WTC11 (cell line): ENCODE data around the gene C11orf65. TPM values are rescaled to one million over a fixed set of nuclear protein-coding genes. Genes with fewer than 3 reads are reported as not detected.

Experiments
- ATAC-seq: fragments of 200-7000 bp; cut with Tn5 transposase; 2 replicates; pipeline ENCODE4 v1.10.0; 2021; ENCODE audit warnings: mild to moderate bottlenecking, moderate library complexity
- CTCF ChIA-PET: fragments of 300-600 bp; sonication (Branson Sonifier 250); formaldehyde crosslinking; loops from one replicate; lab custom pipeline; 2021; ENCODE audit warnings: antibody characterized with exemption; lab: Charles Lee
- POLR2A ChIA-PET: fragments of 350-600 bp; sonication (Branson Sonifier 250); formaldehyde crosslinking; loops from one replicate; lab custom pipeline; 2021; ENCODE audit warnings: antibody characterized with exemption; lab: Charles Lee
- DNase-seq: peaks from one replicate; pipeline ENCODE4 v3.0.0; 2021; ENCODE audit warnings: low spot score
- H3K27ac Mint-ChIP-seq: 2 replicates; pipeline ENCODE4 v1.8.0; 2021; ENCODE audit warnings: mixed read lengths
- H3K27me3 Mint-ChIP-seq: 2 replicates; pipeline ENCODE4 v1.8.0; 2021; ENCODE audit warnings: low read depth, mild to moderate bottlenecking, moderate library complexity, mixed read lengths
- H3K36me3 Mint-ChIP-seq: 2 replicates; pipeline ENCODE4 v1.8.0; 2021; ENCODE audit warnings: mixed read lengths
- H3K4me1 Mint-ChIP-seq: 2 replicates; pipeline ENCODE4 v1.8.0; 2022; ENCODE audit warnings: mixed read lengths
- H3K4me3 Mint-ChIP-seq: 2 replicates; pipeline ENCODE4 v1.8.0; 2021; ENCODE audit warnings: mild to moderate bottlenecking, moderate library complexity, mixed read lengths
- H3K9me3 Mint-ChIP-seq: 2 replicates; pipeline ENCODE4 v1.8.0; 2021; ENCODE audit warnings: mixed read lengths
- ESRRA ChIP-seq: sonication (generic); formaldehyde crosslinking; IDR thresholded peaks from 2 replicates; pipeline ENCODE4 v1.8.1; 2022; ENCODE audit warnings: mild to moderate bottlenecking, missing genetic modification reagents, borderline replicate concordance
- ETV6 ChIP-seq: sonication (generic); formaldehyde crosslinking; IDR thresholded peaks from 2 replicates; pipeline ENCODE4 v1.8.1; 2022; ENCODE audit warnings: mild to moderate bottlenecking, missing genetic modification reagents
- GRHL2 ChIP-seq: fragments of 250-450 bp; sonication (Bioruptor Pico); IDR thresholded peaks from 2 replicates; pipeline ENCODE4 v1.8.0; 2022; ENCODE audit warnings: mild to moderate bottlenecking, moderate library complexity; ENCODE audit not compliant: insufficient replicate concordance, severe bottlenecking
- NFYB ChIP-seq: sonication (generic); formaldehyde crosslinking; conservative IDR thresholded peaks from 2 replicates; pipeline ENCODE4 v1.8.0; 2022; ENCODE audit warnings: low read depth, missing genetic modification reagents
- RELA ChIP-seq: sonication (generic); formaldehyde crosslinking; IDR thresholded peaks from 2 replicates; pipeline ENCODE4 v1.8.1; 2022; ENCODE audit warnings: missing genetic modification reagents, mild to moderate bottlenecking, borderline replicate concordance
- SOX15 ChIP-seq: fragments of 250-450 bp; sonication (Bioruptor Pico); IDR thresholded peaks from 2 replicates; pipeline ENCODE4 v1.9.0; 2021; ENCODE audit warnings: mild to moderate bottlenecking
- TCF7 ChIP-seq: sonication (generic); formaldehyde crosslinking; IDR thresholded peaks from 2 replicates; pipeline ENCODE4 v1.8.0; 2022; ENCODE audit warnings: mild to moderate bottlenecking, low read depth, missing genetic modification reagents, moderate library complexity
- ZNF121 ChIP-seq: sonication (generic); formaldehyde crosslinking; IDR thresholded peaks from 2 replicates; pipeline ENCODE4 v1.8.0; 2023; ENCODE audit warnings: missing genetic modification reagents
- ZNF263 ChIP-seq: sonication (generic); formaldehyde crosslinking; IDR thresholded peaks from 2 replicates; pipeline ENCODE4 v1.8.1; 2022; ENCODE audit warnings: low read depth, mild to moderate bottlenecking, moderate library complexity, missing genetic modification reagents
- total RNA-seq: library from RNA; stranded (reverse); gene quantifications from 3 replicates; pipeline ENCODE4 v1.2.3, GENCODE V29; 2021
- TF ChIP-seq, protein P1 (sequence below): sonication (generic); formaldehyde crosslinking; IDR thresholded peaks from 2 replicates; pipeline ENCODE4 v1.8.0; 2023; ENCODE audit warnings: missing genetic modification reagents, mild to moderate bottlenecking, borderline replicate concordance
- TF ChIP-seq, protein P2 (sequence below): sonication (generic); formaldehyde crosslinking; IDR thresholded peaks from 2 replicates; pipeline ENCODE4 v1.8.1; 2023; ENCODE audit warnings: mild to moderate bottlenecking, missing genetic modification reagents, borderline replicate concordance
- TF ChIP-seq, protein P3 (sequence below): sonication (generic); formaldehyde crosslinking; IDR thresholded peaks from 2 replicates; pipeline ENCODE4 v1.8.1; 2022; ENCODE audit warnings: mild to moderate bottlenecking, missing genetic modification reagents, moderate library complexity, borderline replicate concordance
- TF ChIP-seq, protein P4 (sequence below): sonication (generic); formaldehyde crosslinking; conservative IDR thresholded peaks from 2 replicates; pipeline ENCODE4 v1.8.1; 2023; ENCODE audit warnings: mild to moderate bottlenecking, low read depth, missing genetic modification reagents, moderate library complexity
- TF ChIP-seq, protein P5 (sequence below): sonication (generic); formaldehyde crosslinking; IDR thresholded peaks from 2 replicates; pipeline ENCODE4 v1.8.1; 2022; ENCODE audit warnings: mild to moderate bottlenecking, moderate library complexity, missing genetic modification reagents
- TF ChIP-seq, protein P6 (sequence below): sonication (generic); formaldehyde crosslinking; IDR thresholded peaks from 2 replicates; pipeline ENCODE4 v1.8.0; 2022; ENCODE audit warnings: mild to moderate bottlenecking, missing genetic modification reagents
- TF ChIP-seq, protein P7 (sequence below): sonication (generic); formaldehyde crosslinking; IDR thresholded peaks from 2 replicates; pipeline ENCODE4 v1.8.1; 2023; ENCODE audit warnings: mild to moderate bottlenecking, missing genetic modification reagents

The C11orf65 gene
- total RNA-seq, 1 experiment from 2014 or later = 0.83 TPM

DNA sequence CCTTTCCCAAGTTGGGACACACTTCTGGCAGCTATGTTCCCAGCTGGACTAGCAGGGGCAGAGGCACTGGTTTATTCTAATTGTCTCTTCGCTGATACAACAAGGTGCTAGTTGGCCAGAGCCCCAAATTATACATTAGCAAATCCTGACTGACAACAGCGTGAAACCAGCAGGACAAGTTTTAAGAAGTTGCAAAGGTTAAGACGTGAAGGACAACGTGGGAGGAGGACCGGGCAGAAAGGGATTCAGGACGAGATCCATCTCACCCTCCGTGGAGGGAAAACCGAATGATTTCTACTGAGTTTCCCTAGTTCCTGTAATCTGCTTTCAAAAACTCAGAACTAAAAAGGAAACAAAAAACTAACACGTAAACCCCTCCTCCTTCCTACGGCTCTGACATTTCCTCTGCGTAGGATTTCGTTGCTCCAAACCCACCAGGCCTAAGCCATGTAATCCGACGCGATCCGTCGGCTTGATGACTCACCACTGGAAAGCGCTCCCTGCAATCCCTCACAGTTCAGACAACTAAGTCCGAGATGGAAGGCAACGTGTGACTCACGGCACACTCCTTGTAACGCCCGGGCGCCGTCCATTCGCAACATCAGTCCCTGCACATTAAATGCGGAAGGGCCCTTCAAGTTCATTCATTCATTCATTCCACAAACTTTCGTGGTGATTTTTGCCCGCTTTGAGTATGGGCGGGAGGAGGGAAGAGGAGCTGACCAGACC, 30.2 kb upstream of the C11orf65 start (continued):
- no peak for TF ChIP-seq ESRRA (CRISPR knock-in tag)
- TF ChIP-seq, protein P1, sequence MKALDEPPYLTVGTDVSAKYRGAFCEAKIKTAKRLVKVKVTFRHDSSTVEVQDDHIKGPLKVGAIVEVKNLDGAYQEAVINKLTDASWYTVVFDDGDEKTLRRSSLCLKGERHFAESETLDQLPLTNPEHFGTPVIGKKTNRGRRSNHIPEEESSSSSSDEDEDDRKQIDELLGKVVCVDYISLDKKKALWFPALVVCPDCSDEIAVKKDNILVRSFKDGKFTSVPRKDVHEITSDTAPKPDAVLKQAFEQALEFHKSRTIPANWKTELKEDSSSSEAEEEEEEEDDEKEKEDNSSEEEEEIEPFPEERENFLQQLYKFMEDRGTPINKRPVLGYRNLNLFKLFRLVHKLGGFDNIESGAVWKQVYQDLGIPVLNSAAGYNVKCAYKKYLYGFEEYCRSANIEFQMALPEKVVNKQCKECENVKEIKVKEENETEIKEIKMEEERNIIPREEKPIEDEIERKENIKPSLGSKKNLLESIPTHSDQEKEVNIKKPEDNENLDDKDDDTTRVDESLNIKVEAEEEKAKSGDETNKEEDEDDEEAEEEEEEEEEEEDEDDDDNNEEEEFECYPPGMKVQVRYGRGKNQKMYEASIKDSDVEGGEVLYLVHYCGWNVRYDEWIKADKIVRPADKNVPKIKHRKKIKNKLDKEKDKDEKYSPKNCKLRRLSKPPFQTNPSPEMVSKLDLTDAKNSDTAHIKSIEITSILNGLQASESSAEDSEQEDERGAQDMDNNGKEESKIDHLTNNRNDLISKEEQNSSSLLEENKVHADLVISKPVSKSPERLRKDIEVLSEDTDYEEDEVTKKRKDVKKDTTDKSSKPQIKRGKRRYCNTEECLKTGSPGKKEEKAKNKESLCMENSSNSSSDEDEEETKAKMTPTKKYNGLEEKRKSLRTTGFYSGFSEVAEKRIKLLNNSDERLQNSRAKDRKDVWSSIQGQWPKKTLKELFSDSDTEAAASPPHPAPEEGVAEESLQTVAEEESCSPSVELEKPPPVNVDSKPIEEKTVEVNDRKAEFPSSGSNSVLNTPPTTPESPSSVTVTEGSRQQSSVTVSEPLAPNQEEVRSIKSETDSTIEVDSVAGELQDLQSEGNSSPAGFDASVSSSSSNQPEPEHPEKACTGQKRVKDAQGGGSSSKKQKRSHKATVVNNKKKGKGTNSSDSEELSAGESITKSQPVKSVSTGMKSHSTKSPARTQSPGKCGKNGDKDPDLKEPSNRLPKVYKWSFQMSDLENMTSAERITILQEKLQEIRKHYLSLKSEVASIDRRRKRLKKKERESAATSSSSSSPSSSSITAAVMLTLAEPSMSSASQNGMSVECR (CRISPR knock-in tag) = no peak
- TF ChIP-seq, protein P2, sequence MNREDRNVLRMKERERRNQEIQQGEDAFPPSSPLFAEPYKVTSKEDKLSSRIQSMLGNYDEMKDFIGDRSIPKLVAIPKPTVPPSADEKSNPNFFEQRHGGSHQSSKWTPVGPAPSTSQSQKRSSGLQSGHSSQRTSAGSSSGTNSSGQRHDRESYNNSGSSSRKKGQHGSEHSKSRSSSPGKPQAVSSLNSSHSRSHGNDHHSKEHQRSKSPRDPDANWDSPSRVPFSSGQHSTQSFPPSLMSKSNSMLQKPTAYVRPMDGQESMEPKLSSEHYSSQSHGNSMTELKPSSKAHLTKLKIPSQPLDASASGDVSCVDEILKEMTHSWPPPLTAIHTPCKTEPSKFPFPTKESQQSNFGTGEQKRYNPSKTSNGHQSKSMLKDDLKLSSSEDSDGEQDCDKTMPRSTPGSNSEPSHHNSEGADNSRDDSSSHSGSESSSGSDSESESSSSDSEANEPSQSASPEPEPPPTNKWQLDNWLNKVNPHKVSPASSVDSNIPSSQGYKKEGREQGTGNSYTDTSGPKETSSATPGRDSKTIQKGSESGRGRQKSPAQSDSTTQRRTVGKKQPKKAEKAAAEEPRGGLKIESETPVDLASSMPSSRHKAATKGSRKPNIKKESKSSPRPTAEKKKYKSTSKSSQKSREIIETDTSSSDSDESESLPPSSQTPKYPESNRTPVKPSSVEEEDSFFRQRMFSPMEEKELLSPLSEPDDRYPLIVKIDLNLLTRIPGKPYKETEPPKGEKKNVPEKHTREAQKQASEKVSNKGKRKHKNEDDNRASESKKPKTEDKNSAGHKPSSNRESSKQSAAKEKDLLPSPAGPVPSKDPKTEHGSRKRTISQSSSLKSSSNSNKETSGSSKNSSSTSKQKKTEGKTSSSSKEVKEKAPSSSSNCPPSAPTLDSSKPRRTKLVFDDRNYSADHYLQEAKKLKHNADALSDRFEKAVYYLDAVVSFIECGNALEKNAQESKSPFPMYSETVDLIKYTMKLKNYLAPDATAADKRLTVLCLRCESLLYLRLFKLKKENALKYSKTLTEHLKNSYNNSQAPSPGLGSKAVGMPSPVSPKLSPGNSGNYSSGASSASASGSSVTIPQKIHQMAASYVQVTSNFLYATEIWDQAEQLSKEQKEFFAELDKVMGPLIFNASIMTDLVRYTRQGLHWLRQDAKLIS (CRISPR knock-in tag) = no peak
- TF ChIP-seq GRHL2 (CRISPR knock-in tag) = no peak
- TF ChIP-seq, protein P3, sequence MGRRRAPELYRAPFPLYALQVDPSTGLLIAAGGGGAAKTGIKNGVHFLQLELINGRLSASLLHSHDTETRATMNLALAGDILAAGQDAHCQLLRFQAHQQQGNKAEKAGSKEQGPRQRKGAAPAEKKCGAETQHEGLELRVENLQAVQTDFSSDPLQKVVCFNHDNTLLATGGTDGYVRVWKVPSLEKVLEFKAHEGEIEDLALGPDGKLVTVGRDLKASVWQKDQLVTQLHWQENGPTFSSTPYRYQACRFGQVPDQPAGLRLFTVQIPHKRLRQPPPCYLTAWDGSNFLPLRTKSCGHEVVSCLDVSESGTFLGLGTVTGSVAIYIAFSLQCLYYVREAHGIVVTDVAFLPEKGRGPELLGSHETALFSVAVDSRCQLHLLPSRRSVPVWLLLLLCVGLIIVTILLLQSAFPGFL (CRISPR knock-in tag) = no peak
- TF ChIP-seq, protein P4, sequence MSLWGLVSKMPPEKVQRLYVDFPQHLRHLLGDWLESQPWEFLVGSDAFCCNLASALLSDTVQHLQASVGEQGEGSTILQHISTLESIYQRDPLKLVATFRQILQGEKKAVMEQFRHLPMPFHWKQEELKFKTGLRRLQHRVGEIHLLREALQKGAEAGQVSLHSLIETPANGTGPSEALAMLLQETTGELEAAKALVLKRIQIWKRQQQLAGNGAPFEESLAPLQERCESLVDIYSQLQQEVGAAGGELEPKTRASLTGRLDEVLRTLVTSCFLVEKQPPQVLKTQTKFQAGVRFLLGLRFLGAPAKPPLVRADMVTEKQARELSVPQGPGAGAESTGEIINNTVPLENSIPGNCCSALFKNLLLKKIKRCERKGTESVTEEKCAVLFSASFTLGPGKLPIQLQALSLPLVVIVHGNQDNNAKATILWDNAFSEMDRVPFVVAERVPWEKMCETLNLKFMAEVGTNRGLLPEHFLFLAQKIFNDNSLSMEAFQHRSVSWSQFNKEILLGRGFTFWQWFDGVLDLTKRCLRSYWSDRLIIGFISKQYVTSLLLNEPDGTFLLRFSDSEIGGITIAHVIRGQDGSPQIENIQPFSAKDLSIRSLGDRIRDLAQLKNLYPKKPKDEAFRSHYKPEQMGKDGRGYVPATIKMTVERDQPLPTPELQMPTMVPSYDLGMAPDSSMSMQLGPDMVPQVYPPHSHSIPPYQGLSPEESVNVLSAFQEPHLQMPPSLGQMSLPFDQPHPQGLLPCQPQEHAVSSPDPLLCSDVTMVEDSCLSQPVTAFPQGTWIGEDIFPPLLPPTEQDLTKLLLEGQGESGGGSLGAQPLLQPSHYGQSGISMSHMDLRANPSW (CRISPR knock-in tag) = no peak
- no peak for TF ChIP-seq SOX15
- peak; percentile 21; the same call in 1 of the 2 replicates for TF ChIP-seq ETV6 (CRISPR knock-in tag)
- TF ChIP-seq, protein P5, sequence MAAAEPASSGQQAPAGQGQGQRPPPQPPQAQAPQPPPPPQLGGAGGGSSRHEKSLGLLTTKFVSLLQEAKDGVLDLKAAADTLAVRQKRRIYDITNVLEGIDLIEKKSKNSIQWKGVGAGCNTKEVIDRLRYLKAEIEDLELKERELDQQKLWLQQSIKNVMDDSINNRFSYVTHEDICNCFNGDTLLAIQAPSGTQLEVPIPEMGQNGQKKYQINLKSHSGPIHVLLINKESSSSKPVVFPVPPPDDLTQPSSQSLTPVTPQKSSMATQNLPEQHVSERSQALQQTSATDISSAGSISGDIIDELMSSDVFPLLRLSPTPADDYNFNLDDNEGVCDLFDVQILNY (CRISPR knock-in tag) = no peak
- TF ChIP-seq, all 79 proteins: peak for 11

DNA sequence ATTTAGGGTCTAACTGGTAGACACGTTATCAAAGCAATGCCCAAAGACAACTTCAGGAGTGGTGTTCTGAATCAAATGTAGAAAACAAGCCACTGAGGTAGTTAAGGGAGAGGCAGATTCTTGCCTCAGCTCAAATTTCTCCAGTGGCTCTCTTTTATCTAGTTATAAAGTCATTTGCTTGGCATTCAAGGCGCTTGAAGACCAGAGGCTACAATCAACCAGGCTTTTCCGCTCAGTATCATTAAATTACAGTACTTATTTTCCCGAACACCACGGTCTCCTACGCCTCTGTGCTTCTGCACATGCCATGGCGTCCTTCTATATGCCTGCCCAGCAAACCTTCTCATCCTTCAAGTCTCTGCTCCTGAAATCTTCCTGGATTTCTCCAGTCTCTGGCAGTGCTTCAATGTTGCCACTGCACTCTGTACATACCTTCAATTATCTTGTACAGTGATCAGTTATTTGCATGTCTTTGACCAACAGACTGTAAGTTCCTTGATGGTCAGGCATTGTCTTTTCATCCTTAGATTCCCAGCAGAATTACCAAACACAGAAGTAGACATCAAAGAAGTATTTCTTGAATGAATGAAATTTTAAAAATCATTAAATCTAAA, 29.4 kb upstream of the C11orf65 start:
- Mint-ChIP-seq H3K9me3 (no peaks in the 10 kb centered on the region), H3K36me3 (no peaks in the 10 kb centered on the region), H3K4me3 (peak overlapping the region; percentile 99), H3K4me1 (peaks cover 22% of the 10 kb centered on the region), H3K27me3 (peaks cover 15% of the 10 kb centered on the region), H3K27ac (peak overlapping the region; percentile 42; the same call in 1 of the 2 replicates)
- ChIA-PET POLR2A (no interaction called here), CTCF (no interaction called here)
- no peak for DNase-seq
- no peak for ATAC-seq
- TF ChIP-seq NFYB (no peak), ZNF263 (CRISPR knock-in tag) (no peak), RELA (no peak), TCF7 (no peak), ZNF121 (CRISPR knock-in tag) (no peak)
- TF ChIP-seq, protein P6, sequence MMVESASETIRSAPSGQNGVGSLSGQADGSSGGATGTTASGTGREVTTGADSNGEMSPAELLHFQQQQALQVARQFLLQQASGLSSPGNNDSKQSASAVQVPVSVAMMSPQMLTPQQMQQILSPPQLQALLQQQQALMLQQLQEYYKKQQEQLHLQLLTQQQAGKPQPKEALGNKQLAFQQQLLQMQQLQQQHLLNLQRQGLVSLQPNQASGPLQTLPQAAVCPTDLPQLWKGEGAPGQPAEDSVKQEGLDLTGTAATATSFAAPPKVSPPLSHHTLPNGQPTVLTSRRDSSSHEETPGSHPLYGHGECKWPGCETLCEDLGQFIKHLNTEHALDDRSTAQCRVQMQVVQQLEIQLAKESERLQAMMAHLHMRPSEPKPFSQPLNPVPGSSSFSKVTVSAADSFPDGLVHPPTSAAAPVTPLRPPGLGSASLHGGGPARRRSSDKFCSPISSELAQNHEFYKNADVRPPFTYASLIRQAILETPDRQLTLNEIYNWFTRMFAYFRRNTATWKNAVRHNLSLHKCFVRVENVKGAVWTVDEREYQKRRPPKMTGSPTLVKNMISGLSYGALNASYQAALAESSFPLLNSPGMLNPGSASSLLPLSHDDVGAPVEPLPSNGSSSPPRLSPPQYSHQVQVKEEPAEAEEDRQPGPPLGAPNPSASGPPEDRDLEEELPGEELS (CRISPR knock-in tag) = no peak
- TF ChIP-seq, protein P7, sequence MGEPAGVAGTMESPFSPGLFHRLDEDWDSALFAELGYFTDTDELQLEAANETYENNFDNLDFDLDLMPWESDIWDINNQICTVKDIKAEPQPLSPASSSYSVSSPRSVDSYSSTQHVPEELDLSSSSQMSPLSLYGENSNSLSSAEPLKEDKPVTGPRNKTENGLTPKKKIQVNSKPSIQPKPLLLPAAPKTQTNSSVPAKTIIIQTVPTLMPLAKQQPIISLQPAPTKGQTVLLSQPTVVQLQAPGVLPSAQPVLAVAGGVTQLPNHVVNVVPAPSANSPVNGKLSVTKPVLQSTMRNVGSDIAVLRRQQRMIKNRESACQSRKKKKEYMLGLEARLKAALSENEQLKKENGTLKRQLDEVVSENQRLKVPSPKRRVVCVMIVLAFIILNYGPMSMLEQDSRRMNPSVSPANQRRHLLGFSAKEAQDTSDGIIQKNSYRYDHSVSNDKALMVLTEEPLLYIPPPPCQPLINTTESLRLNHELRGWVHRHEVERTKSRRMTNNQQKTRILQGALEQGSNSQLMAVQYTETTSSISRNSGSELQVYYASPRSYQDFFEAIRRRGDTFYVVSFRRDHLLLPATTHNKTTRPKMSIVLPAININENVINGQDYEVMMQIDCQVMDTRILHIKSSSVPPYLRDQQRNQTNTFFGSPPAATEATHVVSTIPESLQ (CRISPR knock-in tag) = no peak
